Left colon (tissue), 2 donors: ENCODE data around the gene SREBF1. TPM values are rescaled to one million over a fixed set of nuclear protein-coding genes. Genes with fewer than 3 reads are reported as not detected.

ENCODE experiments used
- ATAC-seq: fragments of 200-7000 bp; cut with Tn5 transposase; one replicate; pipeline ENCODE4 v1.9.1; 2020; ENCODE audit warnings: mild to moderate bottlenecking, moderate library complexity
- DNase-seq, 2 donors: peaks; one replicate each; pipeline ENCODE4 v3.0.0-alpha.2; 2020
- intact Hi-C, 2 donors: fragments of 100-400 bp; cut with DNase I in 1 of 2; cut with micrococcal nuclease in 1 of 2; formaldehyde crosslinking; loops; one replicate each; pipeline versions ENCODE4 v1.11.2 to v1.14.0; 2022; cut with DNase I, micrococcal nuclease
- long read RNA-seq: library from polyadenylated mRNA; unstranded; transcript quantifications from one replicate; pipeline ENCODE4 v2.0.0, GENCODE V29; 2021
- total RNA-seq, 2 donors: library from RNA; stranded (reverse); fragmentation: NEBNext Ultra II Directional; extraction: Animal tissue kit (Norgen Biotek cat#: 25700); gene quantifications; one replicate each; pipeline ENCODE4 v1.2.1, GENCODE V29; 2021
- donor health status: DM: no; HTN: no; CAD: no.
- donor health status: DM: yes; HTN: yes; CAD: no.

Gene SREBF1
- 100 to 1,000 TPM; 125 to 161 TPM for total RNA-seq
- long read RNA-seq, transcript SREBF1-205 (17 exons, 3,696 nt), result major isoform, 12 of 135 reads
- long read RNA-seq, partial matches to known transcripts, result 104 of 135 reads
- long read RNA-seq, other reads (novel, unspliced or antisense), result 19 of 135 reads

GRCh38 chr17:17836818-17837379 lies at the start of gene SREBF1:
TSS of gene SREBF1 (minus strand) at chr17:17836986. CDS start at chr17:17836817, 169 bp downstream.
- ATAC-seq, result peak; percentile 30
- intact Hi-C loops, result no loop called here
- DNase-seq, result peak in 1 of 2 donors; percentile 81

- DNase-seq, result peak in 1 of 2 donors; percentile 65
- peak; percentile 80 for ATAC-seq
- intact Hi-C loops, result no loop called here
Observed at GRCh38 chr17:17886226-17886625, 49.4 kb upstream of the SREBF1 start.

GRCh38 chr17:17884391-17885357 lies 47.9 kb upstream of the SREBF1 start:
- intact Hi-C loops, result no loop called here
- no peak for DNase-seq
- no peak for ATAC-seq

- no peak for ATAC-seq
- no peak for DNase-seq
- intact Hi-C loops, result no loop called here
Observed at GRCh38 chr17:17883801-17884200, 47.0 kb upstream of the SREBF1 start.

GRCh38 chr17:17882082-17882581 lies 45.3 kb upstream of the SREBF1 start:
- no peak for DNase-seq
- no peak for ATAC-seq
- intact Hi-C loops, result no loop called here

GRCh38 chr17:17880577-17881196 lies 43.9 kb upstream of the SREBF1 start:
- ATAC-seq, result no peak
- intact Hi-C loops, result no loop called here
- DNase-seq, result no peak

GRCh38 chr17:17877529-17878358 lies 41.0 kb upstream of the SREBF1 start:
- ATAC-seq (peak; percentile 51), DNase-seq (peak; percentile 32 to 73)

GRCh38 chr17:17876959-17877528 lies 40.3 kb upstream of the SREBF1 start:
- intact Hi-C loops, result no loop called here
- peak; percentile 15 for ATAC-seq

More at GRCh38 chr17:17877529-17878358, 41.0 kb upstream of the SREBF1 start:
- intact Hi-C loops, result no loop called here

GRCh38 chr17:17874478-17874877 lies 37.7 kb upstream of the SREBF1 start:
- DNase-seq (no peak), ATAC-seq (no peak)
- intact Hi-C loops, result no loop called here

More at GRCh38 chr17:17876959-17877528, 40.3 kb upstream of the SREBF1 start:
- DNase-seq, result no peak

- intact Hi-C loops, result no loop called here
- no peak for ATAC-seq
- DNase-seq, result no peak
Observed at GRCh38 chr17:17873450-17873991, 36.7 kb upstream of the SREBF1 start.

- ATAC-seq, result no peak
- no peak for DNase-seq
- intact Hi-C loops, result no loop called here
Observed at GRCh38 chr17:17872547-17873345, 36.0 kb upstream of the SREBF1 start.

- intact Hi-C loops, result no loop called here
- DNase-seq, result no peak
- ATAC-seq, result no peak
Observed at GRCh38 chr17:17871913-17872312, 35.1 kb upstream of the SREBF1 start.

GRCh38 chr17:17870247-17870646 lies 33.5 kb upstream of the SREBF1 start:
- intact Hi-C loops, result no loop called here
- no peak for ATAC-seq
- DNase-seq, result no peak

- DNase-seq (peak in 1 of 2 donors; percentile 27), ATAC-seq (no peak)
- intact Hi-C loops, result loop anchor here in 1 of 2 donors (10.0 kb wide), 1 partner anchor 194 kb away; no protein-coding TSS in a partner anchor
Observed at GRCh38 chr17:17868641-17869522, 32.1 kb upstream of the SREBF1 start.

GRCh38 chr17:17866897-17867296 lies 30.1 kb upstream of the SREBF1 start:
- no peak for ATAC-seq
- intact Hi-C loops, result loop anchor here in 1 of 2 donors (10.0 kb wide), 1 partner anchor 192 kb away; no protein-coding TSS in a partner anchor
- DNase-seq, result no peak

- intact Hi-C loops, result loop anchor here in 1 of 2 donors (10.0 kb wide), 1 partner anchor 192 kb away; no protein-coding TSS in a partner anchor
- ATAC-seq, result no peak
- DNase-seq, result no peak
Observed at GRCh38 chr17:17866425-17866824, 29.6 kb upstream of the SREBF1 start.
